Measurements from ENCODE around the gene DGCR2. TPM values are rescaled to one million over a fixed set of nuclear protein-coding genes. Genes with fewer than 3 reads are reported as not detected.

DGCR2 gene
- total and polyA plus RNA-seq, 2 of the 4 experiments (the other 2 are of a cell fraction) = 17.2 to 35.4 TPM

GRCh38 chr22:18990355-18991137, 131.7 kb downstream of the DGCR2 start:
- Histone ChIP-seq H2AFZ (replicated peaks; ENCODE audit: low read length, poor library complexity) (no peak overlapping the region), H3K4me1 (ENCODE audit: control insufficient read depth, insufficient read depth, low read length) (no peaks in the 10 kb centered on the region), H3K14ac (replicated peaks; ENCODE audit: low read depth, low read length) (no peak overlapping the region), H4K91ac (ENCODE audit: insufficient read depth, low read depth, low read length) (no peak overlapping the region), H3K4ac (ENCODE audit: low read depth, low read length) (no peak overlapping the region), H2BK120ac (ENCODE audit: low read depth, low read length) (no peak overlapping the region), H3K9me3 (ENCODE audit: control insufficient read depth, insufficient read depth, low read length) (no peaks in the 10 kb centered on the region), H3K18ac (ENCODE audit: low read depth, low read length) (no peak overlapping the region), H3K56ac (ENCODE audit: extremely low read depth, insufficient read depth, low read length) (no peak overlapping the region), H2BK15ac (ENCODE audit: low read depth, low read length) (no peak overlapping the region), H4K20me1 (ENCODE audit: insufficient read depth, low read length) (no peaks in the 10 kb centered on the region), H3K27ac (ENCODE audit: insufficient read depth, low read length) (no peak overlapping the region), H3K4me2 (ENCODE audit: low read depth, low read length) (no peak overlapping the region), H3K27me3 (ENCODE audit: control insufficient read depth, insufficient read depth, low read length) (peaks cover 22% of the 10 kb centered on the region), H4K5ac (ENCODE audit: low read depth, low read length) (no peak overlapping the region), H3K36me3 (ENCODE audit: control insufficient read depth, insufficient read depth, low read length) (no peaks in the 10 kb centered on the region), H3K4me3 (ENCODE audit: insufficient read depth, low read depth, low read length) (no peak overlapping the region), H2BK5ac (ENCODE audit: low read depth, low read length, poor library complexity, severe bottlenecking) (no peak overlapping the region), H3K23ac (ENCODE audit: low read depth, low read length) (no peak overlapping the region), H2AK5ac (ENCODE audit: low read depth, low read length) (no peak overlapping the region), H4K8ac (ENCODE audit: low read depth in 2 of 2, low read length in 2 of 2) (no peak overlapping the region), H3K79me1 (ENCODE audit: low read depth in 1 of 2, low read length in 2 of 2) (no peaks in the 10 kb centered on the region), H3K9ac (ENCODE audit: low read depth, low read length) (no peak overlapping the region), H2AK9ac (replicated peaks; ENCODE audit: low read depth, low read length, poor library complexity) (no peak overlapping the region), H2BK20ac (ENCODE audit: low read depth, low read length) (no peak overlapping the region), H3K9me1 (ENCODE audit: insufficient read depth, low read length) (no peaks in the 10 kb centered on the region)
- DNase-seq (no peak), ATAC-seq (ENCODE audit: low read depth) (no peak)
- in situ Hi-C loops (cut with MboI; ENCODE audit: low sequenced_read_pairs) = no loop called here
- no TSS peak for BruUV-seq (replicated peaks)
- WGBS, 2 experiments (ENCODE audit: extremely low coverage in 2 of 2, insufficient read length in 1 of 2) = 95% methylated on average over 4 of the region's 23 CpGs; no CpG with 5 or more reads in 1 of the 2 experiments
- intact Hi-C loops (cut with micrococcal nuclease) = no loop called here
- dilution Hi-C loops (cut with HindIII; ENCODE audit: low sequenced_read_pairs, unreplicated experiment) = no loop called here
- no peak for TF ChIP-seq POLR2A (IDR thresholded peaks at IDR 0.05; ENCODE audit: low read depth, low read length)
- TF ChIP-seq BHLHE40 (IDR thresholded peaks at IDR 0.05; ENCODE audit: low read depth, low read length) = no peak
- no peak for TF ChIP-seq RCOR1 (IDR thresholded peaks at IDR 0.05; ENCODE audit: insufficient replicate concordance, low read length)
- TF ChIP-seq CHD1 (IDR thresholded peaks at IDR 0.05; ENCODE audit: low read depth, low read length) = no peak
- POLR2A ChIA-PET (ENCODE audit: unreplicated experiment) = no interaction called here
- CTCF ChIA-PET = no interaction called here

Data from IMR-90 (cell line).